SIG-M5 (cell line): ENCODE data around the gene MORF4L2.
"Not testable (repeated sequence)": the region's sequence is repeated elsewhere in the genome, so short reads cannot be mapped to it uniquely, and the experiment has no call there.

ENCODE experiments used
- DNase-seq: peaks from one replicate; lab custom pipeline; 2025; lab: John Stamatoyannopoulos, UW

Gene MORF4L2

GRCh38 chrX:103678199-103678993 lies 8.1 kb downstream of the MORF4L2 start:
- no peak for DNase-seq

- DNase-seq: no peak
Measured at GRCh38 chrX:103674531-103675454, 11.7 kb downstream of the MORF4L2 start.

DNA sequence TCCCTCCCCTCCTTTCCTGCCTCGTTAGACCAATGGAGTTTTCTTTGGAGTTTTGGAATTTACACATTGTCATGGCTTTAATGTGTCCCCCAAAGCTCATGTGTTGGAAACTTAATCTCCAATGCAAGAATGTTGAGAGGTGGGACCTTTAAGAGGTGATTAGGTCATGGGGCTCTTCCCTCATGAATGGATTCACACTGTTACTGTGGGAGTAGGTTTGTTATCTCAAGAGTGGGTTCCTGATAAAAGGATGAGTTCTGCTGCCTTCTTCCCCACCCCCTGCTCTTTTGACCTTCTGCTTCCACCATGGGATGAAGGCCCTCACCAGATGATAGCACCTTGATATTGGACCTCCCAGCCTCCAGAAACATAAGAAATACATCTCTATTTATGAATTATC lies 16.8 kb downstream of the MORF4L2 start:
- DNase-seq: no peak

DNA sequence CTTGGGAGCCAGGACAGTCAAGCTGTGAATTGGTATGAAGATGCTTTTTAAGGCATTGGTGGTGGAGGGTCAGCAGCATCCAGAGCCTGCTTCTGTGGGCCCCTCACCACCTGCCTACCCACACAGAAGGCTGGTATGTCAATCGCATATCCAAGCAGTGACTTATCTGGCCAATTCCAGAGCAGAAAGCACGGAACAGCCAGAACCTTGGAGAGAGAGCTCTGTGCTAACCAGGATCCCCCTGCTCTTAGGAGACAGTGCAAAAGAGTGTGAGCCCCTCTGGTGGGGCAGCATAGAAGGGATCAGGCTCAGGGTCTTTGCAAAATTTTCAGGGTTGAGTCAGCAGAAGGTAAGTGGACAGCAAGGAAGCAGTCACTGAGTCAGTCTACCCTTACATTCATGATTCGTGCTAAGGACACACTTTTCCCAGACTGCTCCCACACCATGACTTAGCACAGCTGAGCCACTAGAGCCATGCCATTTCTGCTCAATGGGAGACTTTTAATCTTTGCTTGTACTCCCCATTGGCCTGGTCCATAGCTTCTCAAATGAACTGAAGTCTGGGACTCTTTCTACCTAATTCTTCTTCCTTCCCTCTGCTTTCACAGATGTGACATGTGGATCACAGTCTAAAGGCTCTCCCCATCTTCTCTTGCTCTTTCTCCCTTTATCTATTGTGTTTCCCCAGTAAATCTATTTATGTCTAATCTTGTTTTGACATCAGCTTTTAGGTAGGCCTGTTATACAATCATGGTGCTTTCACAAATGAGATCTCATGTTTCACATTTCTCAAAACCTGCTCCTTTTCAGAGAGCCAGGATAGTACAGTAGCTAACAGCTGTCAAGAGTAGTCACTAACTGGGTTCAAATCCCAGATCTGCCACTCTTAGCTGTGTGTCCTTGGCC lies 20.0 kb downstream of the MORF4L2 start:
- DNase-seq: no peak

DNA sequence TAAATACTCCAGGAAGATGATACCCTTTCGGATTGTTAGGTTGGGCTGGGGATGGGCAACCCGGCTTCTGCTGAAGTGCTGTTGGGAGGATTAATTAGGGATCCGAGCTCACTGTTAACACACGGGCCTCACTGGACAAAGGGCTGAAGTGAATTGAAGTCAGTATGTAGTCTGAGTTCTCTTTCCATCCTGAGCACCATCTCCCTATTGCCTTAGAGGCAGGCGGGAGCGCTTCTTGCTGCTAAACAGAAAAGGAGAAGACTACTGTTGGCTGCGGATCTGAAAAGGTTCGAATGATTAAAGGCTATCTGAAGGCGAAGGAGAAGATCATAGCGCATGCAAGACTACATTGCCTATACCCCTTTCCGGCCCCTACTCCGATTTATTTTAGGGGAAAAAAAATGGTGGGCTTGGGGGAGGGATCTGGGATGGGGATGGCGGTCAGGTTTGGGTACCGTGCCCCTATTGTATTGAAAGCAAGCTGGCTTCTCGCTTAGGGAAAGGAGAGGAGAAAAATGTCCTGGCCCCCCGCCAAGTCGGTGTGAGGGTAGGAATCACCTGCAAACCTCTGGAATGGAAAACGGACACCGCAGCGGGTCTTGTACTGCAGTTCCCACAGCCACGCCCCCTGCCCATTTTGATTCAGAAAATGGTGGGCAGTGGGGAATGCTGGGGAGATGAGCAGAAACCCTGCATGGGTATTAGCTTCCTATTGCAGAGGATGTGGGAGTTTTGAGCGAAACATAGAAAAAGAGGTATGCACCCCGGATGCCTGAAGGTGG lies 22.3 kb downstream of the MORF4L2 start:
- DNase-seq: no peak

GRCh38 chrX:103659460-103659859 lies 27.0 kb downstream of the MORF4L2 start:
- not testable (repeated sequence) for DNase-seq

GRCh38 chrX:103658681-103659433 lies 27.6 kb downstream of the MORF4L2 start:
- DNase-seq: no peak

DNA sequence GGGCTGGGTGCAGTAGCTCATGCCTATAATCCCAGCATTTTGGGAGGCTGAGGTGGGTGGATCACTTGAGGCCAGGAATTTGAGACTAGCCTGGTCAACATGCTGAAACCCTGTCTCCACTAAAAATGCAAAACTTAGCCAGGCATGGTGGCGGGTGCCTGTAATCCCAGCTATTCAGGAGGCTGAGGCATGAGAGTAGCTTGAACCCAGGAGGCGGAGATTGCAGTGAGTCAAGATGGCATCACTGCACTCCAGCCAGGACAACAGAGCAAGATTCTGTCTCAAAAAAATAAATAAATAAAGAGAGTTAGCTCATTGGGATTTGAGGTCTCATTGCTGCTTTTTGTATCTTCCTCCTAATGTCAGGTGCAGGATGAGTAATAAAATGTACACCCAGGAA lies 29.4 kb downstream of the MORF4L2 start:
- DNase-seq: not testable (repeated sequence)

GRCh38 chrX:103656617-103657016 lies 29.9 kb downstream of the MORF4L2 start:
- no peak for DNase-seq

DNA sequence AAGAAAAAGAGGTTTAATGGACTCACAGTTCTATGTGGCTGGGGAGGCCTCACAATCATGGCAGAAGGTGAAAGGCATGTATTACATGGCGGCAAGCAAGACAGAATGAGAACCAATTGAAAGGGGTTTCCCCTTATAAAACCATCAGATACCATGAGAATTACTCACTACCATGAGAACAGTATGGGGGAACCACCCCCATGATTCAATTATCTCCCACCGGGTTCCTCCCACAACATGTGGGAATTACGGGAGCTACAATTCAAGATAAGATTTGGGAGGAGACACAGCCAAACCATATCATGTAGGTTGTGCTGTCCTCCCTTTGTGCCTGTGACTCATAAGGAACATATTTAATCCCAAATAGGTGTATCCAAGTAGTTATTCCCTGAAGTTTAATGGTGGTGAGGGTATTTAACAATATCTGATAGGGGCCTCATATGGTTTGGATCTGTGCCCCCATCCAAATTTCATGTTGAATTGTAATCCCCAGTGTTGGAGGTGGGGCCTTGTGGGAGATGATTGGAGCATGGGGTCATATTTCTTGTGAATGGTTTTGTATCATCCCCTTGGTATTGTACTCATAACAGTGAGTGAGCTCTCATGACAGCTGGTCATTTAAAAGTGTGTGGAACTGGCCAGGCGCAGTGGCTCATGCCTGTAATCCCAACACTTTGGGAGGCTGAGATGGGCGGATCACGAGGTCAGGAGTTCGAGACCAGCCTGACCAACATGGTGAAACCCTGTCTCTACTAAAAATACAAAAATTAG lies 31.1 kb downstream of the MORF4L2 start:
- not testable (repeated sequence) for DNase-seq

GRCh38 chrX:103651151-103651773 lies 35.2 kb downstream of the MORF4L2 start:
- DNase-seq: no peak

DNA sequence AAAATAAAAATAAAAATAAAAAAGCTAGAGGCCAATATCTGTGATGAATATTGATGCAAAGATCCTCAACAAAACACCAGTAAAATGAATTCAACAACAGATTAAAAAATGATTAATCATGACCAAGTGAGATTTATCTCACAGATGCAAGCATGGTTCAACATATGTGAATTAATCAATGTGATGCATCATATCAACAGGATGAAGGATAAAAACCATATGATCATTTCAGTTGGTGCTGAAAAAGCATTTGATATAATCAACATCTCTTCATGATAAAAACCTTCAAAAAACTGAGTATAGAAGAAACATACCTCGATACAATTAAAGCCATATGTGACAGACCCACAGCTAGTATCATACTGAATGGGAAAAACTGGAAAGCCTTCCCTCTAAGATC lies 38.9 kb downstream of the MORF4L2 start:
- DNase-seq: no peak

DNA sequence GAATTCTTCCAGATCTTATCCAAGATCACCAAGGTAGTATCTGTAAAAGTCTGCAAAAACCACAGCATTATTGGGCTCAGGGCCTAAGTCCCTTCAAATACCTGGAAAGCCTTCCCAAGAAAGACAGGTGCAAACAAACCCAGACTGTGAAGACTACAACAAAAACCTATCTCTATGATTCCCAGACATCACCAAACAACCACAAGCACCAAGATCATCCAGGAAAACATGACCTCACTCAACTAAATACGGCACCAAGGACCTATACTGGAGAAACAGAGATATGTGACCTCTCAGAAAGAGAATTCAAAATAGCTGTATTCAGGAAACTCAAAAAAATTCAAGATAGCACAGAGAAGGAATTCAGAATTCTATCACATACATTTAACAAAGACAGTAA lies 42.4 kb downstream of the MORF4L2 start:
- no peak for DNase-seq

- no peak for DNase-seq
Measured at GRCh38 chrX:103640401-103641155, 45.9 kb downstream of the MORF4L2 start.

DNA sequence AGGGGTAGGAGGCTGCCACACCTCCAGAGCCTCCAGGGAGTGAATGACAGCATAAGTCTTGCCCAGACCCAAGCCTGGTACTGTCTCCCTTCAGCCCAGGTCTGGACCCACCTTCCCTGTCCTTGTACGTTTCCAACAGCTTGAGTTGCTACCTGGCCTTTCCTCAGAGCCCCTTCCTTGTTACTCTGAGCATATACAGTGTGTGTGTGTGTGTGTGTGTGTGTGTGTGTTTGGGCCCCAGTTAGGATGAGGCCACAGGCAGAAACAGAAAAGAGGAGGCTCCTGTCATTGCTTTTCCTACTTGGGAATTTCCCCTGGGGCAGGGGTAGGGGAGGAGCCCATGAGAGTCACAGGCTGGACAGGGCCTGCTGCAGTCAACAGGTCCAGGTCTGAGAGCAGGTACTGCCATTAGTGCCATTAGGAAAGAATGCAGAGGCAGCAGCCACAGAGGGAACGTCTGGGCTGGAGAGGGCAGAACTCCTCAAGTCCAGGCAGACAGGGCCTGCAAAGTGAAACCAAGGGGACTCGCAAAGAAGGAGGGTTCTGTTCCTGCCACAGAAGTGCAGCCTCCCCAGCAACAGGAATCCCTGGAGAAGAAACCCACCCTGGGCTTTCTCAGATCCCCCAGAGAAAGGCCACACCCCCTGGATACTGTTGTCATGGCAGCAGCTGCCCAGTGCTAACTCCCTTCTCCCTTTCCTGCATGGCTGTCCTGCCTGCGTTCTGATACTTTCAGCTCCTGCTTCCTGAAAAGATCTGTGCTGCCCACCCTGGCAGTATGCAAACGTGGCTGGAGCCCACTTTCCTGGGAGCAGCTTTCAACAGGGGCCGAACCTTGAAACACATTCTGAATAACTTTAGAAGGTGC lies 47.8 kb downstream of the MORF4L2 start:
- not testable (repeated sequence) for DNase-seq

- no peak for DNase-seq
Measured at GRCh38 chrX:103637604-103638338, 48.7 kb downstream of the MORF4L2 start.

DNA sequence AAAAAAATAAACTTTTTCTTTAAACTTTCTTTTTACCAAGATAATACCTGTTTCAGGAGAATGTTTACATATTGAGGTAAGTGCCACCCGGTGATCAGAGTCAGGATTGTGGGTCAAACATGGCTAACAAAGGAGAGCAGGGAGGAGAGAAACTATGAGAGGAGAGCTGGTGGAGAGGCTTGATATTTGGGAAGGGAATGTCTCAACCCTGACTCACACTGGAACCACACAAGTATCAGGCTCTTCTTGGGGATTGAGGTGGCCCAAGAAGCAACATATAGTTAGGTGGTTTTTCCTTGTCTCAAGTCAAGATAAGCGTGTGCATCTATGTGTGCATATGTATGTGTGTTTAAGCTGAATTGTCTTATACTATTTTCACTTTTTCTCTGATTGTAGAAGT lies 51.1 kb downstream of the MORF4L2 start:
- no peak for DNase-seq
